ENCODE results near the gene ATOH8.

ATOH8 gene

GRCh38 chr2:85718885-85719492 is 34.8 kb upstream of the ATOH8 start:
- no peak for DNase-seq

DNA sequence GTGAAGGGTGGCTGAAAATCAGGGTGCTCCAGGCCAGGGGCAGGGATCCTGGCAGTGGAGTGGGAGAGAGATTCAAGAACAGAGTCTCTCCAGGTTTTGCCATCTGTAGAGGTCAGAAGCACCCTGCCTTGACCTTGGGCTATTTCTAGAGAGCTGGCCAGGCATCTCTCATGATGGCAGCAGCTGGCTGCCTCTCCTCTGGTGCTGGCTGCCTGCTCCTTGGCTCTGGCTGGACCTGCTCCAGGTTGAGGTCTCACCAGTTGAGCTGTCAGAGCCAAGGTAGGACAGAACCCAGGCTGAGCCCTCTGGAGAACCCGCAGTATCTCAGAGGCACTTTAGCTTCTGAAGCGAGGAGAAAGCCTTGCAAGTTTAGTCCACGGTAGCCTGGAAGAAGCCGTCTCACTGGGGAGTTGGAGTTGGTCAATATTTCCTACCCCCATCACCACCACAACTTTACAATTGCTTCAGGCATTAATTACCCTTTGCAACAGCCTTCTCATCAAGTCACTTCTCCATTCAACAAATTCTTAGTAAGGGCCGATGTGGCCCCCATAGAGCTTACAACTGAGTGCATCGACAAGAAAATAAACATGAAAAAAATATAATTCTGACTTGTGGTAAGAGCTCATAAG is 34.1 kb upstream of the ATOH8 start:
- DNase-seq: no peak

GRCh38 chr2:85720533-85720932 is 33.3 kb upstream of the ATOH8 start:
- DNase-seq: no peak

- no peak for DNase-seq
Observed at GRCh38 chr2:85721641-85722040, 32.1 kb upstream of the ATOH8 start.

DNA sequence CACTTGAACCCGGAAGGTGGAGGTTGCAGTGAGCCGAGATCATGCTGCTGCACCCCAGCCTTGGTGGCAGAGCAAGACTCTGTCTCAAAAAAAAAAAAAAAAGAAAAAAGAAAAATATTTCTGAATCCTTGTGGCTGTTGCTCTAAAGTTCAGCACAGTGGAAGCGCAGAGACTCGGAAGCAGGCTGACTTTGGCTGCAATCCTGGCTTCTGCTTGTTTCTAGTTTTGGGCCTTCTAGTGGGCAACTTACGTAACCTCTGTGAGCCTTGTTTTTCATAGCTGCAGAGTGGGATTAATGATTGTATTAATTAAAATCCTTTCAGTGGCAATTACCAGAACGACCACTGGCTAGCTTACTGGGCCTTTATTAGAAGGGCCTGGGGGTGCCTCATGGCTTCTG is 31.3 kb upstream of the ATOH8 start:
- no peak for DNase-seq

DNA sequence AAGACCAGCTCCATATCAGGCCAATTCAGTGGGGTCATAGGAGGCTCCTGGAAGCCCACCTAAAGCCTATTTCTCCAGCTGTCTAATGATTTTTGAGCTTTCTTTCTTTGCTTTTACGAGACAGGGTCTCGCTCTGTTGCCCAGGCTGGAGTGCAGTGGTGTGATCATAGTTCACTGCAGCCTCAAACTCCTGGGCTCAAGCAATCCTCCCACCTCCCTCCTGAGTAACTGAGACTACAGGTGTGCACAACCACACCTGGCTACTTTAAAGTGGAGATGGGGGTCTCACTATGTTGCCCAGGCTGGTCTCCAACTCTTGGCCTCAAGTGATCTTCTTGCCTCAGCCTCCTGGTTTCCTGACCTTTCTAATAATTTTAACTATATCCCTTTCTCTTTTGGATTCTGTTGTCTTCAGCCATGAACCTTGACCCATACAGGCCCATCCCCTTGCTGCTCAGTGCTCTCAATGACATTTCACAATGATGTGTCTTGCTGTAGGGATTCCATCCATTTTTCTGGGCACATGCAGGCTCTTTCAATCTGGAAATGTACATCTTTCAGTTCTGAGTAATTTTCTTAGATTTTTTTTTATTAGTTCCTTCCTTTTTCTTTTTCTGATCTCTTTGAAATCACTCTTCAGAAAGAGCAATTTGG is 30.0 kb upstream of the ATOH8 start:
- DNase-seq: no peak

GRCh38 chr2:85724731-85725181 is 29.0 kb upstream of the ATOH8 start:
- no peak for DNase-seq

- no peak for DNase-seq
Observed at GRCh38 chr2:85725451-85725850, 28.3 kb upstream of the ATOH8 start.

- DNase-seq: no peak
Observed at GRCh38 chr2:85727798-85728197, 26.0 kb upstream of the ATOH8 start.

GRCh38 chr2:85728342-85728741 is 25.4 kb upstream of the ATOH8 start:
- no peak for DNase-seq

GRCh38 chr2:85728883-85729824 is 24.6 kb upstream of the ATOH8 start:
- DNase-seq: peak; percentile 43

DNA sequence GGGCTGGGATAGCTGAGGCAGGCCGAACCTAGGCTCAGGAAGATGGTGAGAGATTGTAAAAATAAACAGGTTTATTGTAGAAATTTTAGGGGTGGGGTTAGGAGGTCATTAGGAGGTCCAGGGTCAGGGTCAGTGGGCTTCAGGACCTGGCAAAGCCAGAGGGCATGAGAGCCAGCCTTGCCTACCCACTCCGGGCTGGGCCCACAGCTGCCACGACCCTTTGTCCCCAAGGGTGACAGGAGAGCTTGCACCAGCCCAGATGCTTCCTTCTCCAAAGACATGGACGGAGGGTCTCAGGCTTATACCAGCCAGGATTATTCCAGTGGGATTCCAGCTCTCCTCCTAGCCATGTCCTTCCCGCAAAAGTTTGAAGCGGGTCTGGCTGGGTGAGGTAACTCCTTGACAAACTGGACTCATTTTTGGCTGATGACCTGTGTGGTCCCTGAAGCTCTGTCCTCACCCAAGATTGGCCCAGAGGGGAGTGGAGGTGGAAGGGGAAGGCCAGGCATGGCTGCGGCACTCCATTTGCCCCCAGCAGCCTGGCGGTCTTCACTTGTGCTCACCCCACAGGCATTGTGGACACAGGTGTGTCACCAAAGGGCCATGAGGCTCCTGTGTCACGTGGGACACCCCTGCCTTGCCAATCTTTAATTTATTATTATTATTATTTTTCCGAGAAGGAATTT is 23.8 kb upstream of the ATOH8 start:
- DNase-seq: no peak

DNA sequence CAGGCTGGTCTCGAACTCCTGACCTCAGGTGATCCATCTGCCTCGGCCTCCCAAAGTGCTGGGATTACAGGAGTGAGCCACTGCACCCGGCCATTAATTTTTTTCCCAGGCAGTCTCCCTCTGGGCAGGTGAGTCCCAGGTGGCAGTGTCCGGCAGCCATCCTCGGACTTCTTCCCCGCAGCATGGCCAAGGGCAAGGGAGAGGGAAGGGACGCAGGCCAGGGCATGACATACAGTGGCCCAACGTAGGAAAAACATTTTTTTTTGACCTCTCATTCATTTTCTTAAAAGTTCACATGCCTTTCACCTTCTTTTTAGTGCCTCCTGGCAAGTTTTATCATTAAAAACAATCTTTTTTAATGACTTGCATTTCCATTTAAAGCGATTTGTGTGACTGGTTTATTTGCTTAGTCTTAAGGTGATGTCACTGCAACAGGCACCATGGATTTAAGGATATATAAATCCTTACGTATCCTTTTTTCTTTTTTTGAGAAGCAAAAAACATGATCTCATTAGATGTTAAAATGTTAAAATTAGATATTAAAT is 23.0 kb upstream of the ATOH8 start:
- no peak for DNase-seq

DNA sequence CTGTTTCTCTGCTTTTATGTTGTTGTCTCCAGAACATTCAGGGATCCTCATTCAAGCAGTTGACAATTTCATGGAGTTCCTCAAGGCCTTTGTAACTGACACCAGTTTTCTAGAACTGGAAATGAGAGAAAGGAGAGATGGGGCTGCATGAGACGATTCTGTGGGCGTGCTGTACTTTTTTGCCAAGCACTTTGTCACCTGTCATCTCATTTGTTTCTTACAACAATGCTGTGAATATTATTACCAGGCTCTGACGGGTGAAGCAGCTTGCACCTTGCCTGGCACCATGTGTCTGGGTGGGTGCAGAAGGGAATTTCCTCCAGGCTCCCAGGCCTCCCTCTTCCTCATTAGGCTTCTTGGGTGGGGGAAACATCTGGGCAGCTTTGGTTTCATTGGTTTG is 22.2 kb upstream of the ATOH8 start:
- no peak for DNase-seq

DNA sequence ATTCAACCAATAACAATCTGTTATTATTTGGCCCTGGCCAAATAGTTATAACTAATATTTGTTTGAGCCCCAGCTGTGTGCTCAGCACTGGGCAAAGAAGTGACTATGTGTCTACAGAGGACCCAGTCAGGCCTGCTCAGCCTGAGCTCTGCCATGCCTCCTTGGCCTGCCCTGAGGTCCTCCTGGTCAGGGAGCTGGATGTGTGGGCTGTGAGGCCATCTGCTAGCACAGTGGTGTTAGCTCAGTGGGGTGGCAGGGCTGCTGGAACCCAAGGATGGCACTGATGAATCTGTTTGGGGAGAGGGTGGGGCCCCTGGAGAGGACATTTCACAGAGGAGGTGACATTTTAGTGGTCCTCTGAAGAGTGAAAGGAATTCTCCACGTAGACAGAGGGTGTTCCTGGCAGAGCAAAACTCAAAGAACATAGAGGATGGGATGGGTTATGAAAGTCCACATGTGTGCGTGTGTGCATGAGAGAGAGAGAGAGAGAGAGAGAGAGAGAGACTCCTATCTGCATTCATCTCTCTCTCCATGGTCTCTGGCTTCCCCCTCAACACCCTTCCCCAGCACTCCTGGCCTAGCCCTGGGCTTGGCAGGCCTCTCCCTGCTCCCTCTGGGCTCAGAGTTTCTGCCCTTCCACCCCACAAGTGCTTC is 21.2 kb upstream of the ATOH8 start:
- DNase-seq: no peak

DNA sequence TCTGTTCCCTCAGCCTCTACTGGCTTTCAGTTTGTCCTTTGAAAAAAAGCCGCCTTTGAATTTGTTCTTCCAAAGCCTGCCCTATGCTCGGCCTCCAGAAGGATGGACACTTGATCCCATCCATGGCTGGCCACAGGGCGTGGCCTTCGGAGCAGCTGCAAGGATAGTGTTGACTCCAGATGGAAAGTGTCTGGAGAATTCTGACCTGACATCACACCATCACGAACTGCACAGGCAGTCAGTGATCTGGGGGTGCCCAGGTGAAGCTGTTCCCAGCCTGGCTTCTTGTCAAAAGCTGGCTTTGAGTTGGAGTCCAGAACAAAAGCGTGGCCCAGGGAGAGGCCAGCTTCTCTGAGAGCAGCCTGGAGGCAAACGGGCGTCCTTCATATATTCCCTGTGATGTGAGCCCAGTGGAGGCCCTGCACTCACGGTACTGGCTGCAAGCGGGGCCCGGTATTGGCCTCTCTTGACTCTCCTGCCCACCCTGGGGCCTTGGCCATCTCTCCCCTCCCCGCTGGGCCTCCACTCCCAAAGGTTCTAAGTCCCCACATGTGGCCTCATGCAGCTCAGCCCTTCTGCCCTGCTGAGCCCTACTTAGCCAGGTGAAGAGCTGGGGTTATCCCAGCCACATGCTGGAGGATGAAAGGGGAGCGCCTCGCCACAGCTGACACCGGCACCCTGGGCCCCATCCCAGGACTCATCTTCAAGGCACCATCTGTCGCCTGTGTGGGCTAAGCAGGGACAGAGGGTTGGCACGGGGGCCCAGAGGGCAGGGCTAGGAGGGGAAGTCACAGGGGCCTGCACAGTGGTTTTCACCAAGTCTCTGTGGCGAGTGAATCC is 20.4 kb upstream of the ATOH8 start:
- DNase-seq: no peak

DNA sequence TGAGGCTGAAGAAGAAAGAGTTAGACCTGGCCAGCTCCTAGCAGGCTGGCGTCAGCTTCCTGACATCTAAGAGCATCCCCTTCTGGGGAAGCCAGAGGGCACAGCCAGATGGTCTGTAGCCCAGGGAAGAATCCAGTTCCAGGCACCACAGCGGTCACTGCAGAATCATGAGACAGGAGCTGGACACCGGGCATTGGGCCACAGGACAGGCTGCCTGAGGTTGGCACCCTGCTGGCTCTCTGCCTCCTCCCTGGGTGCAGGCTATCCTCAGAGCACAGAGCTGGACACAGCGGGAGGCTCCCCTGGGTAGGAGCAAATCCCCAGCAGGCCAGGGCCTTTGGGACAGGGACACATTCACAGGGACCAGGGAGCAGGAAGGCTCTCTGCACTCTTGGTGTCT is 19.8 kb upstream of the ATOH8 start:
- no peak for DNase-seq

GRCh38 chr2:85734942-85735608 is 18.7 kb upstream of the ATOH8 start:
- DNase-seq: no peak

GRCh38 chr2:85735691-85736090 is 18.1 kb upstream of the ATOH8 start:
- DNase-seq: no peak
